GM18858 (cell line): ENCODE data around the gene IL1B.
A peak's percentile ranks its signal among the peaks of the same experiment; 100 is the strongest.

ENCODE experiments used
- ATAC-seq: cut with Tn5 transposase; IDR thresholded peaks from one replicate; pipeline ENCODE4 v1.9.1; 2021; ENCODE audit not compliant: unreplicated experiment

The IL1B gene

GRCh38 chr2:112830682-112831512 lies 5.7 kb downstream of the IL1B start:
- no peak for ATAC-seq

GRCh38 chr2:112829961-112830681 lies 6.5 kb downstream of the IL1B start:
- no peak for ATAC-seq

- no peak for ATAC-seq
These were observed 7.2 kb downstream of the IL1B start for GRCh38 chr2:112829101-112829960.

- no peak for ATAC-seq
These were observed 8.3 kb downstream of the IL1B start for GRCh38 chr2:112828251-112828691.

GRCh38 chr2:112827604-112828185 lies 8.9 kb downstream of the IL1B start:
- ATAC-seq, result no peak

- no peak for ATAC-seq
These were observed 9.6 kb downstream of the IL1B start for GRCh38 chr2:112827009-112827408.

- no peak for ATAC-seq
These were observed 10.9 kb downstream of the IL1B start for GRCh38 chr2:112825706-112826105.

- no peak for ATAC-seq
These were observed 11.9 kb downstream of the IL1B start for GRCh38 chr2:112824694-112825085.

- no peak for ATAC-seq
These were observed 14.9 kb downstream of the IL1B start for GRCh38 chr2:112821682-112822081.

GRCh38 chr2:112821142-112821541 lies 15.4 kb downstream of the IL1B start:
- ATAC-seq, result peak; percentile 79

GRCh38 chr2:112820343-112820742 lies 16.2 kb downstream of the IL1B start:
- ATAC-seq, result no peak

- ATAC-seq, result no peak
These were observed 17.5 kb downstream of the IL1B start for GRCh38 chr2:112819081-112819480.

GRCh38 chr2:112818094-112818902 lies 18.3 kb downstream of the IL1B start:
- no peak for ATAC-seq

- ATAC-seq, result no peak
These were observed 19.4 kb downstream of the IL1B start for GRCh38 chr2:112817082-112817689.

- no peak for ATAC-seq
These were observed 22.3 kb downstream of the IL1B start for GRCh38 chr2:112814278-112814677.

GRCh38 chr2:112813280-112813966 lies 23.2 kb downstream of the IL1B start:
- no peak for ATAC-seq

- ATAC-seq, result no peak
These were observed 24.0 kb downstream of the IL1B start for GRCh38 chr2:112812318-112813267.

- ATAC-seq, result no peak
These were observed 24.7 kb downstream of the IL1B start for GRCh38 chr2:112811841-112812306.
